Renal pelvis (tissue), 3 donors: Measurements from ENCODE around the gene OR52N4. TPM values are rescaled to one million over a fixed set of nuclear protein-coding genes. Genes with fewer than 3 reads are reported as not detected.

Experiments
- polyA plus RNA-seq, 3 donors: library from polyadenylated mRNA; unstranded; fragments of 120-200 nt; gene quantifications; one replicate each; pipeline ENCODE4 v1.2.1, GENCODE V29; 2013; ENCODE audit not compliant: insufficient read length in 3 of 3

The OR52N4 gene
- polyA plus RNA-seq, 3 donors = not detected

Other genes with a start within 250 kb of the OR52N4 start
- not detected for gene UBQLN3, start 244.3 kb upstream of the OR52N4 start, polyA plus RNA-seq
- gene UBQLNL, start 237.5 kb upstream of the OR52N4 start, polyA plus RNA-seq = 1 to 10 TPM in 2 of 3 donors, under 1 TPM in 1; 0.51 to 1.2 (median 1.1) TPM
- under 1 TPM in 1 of 3 donors, not detected in 2; 0.17 TPM for gene OR52H1, start 205.7 kb upstream of the OR52N4 start, polyA plus RNA-seq
- gene OR52B6, start 173.4 kb upstream of the OR52N4 start, polyA plus RNA-seq = not detected
- gene TRIM6, start 157.6 kb upstream of the OR52N4 start, polyA plus RNA-seq = 10 to 100 TPM; 20.0 to 38.2 (median 27.1) TPM
- 1 to 10 TPM; 6.7 to 9.0 (median 7.9) TPM for gene TRIM34, start 129.2 kb upstream of the OR52N4 start, polyA plus RNA-seq
- gene TRIM5, start 69.2 kb upstream of the OR52N4 start, polyA plus RNA-seq = 10 to 100 TPM; 34.1 to 51.7 (median 43.5) TPM
- 10 to 100 TPM in 1 of 3 donors, 1 to 10 TPM in 2; 5.3 to 10.8 (median 7.7) TPM for gene TRIM22, start 64.5 kb upstream of the OR52N4 start, polyA plus RNA-seq
- not detected for gene OR56B1, start 17.8 kb upstream of the OR52N4 start, polyA plus RNA-seq
- not detected for gene OR52N5, start 29.1 kb downstream of the OR52N4 start, polyA plus RNA-seq
- gene OR52N1, start 37.0 kb downstream of the OR52N4 start, polyA plus RNA-seq = not detected
- not detected for gene OR52N2, start 54.7 kb downstream of the OR52N4 start, polyA plus RNA-seq
- gene OR52E6, start 87.7 kb downstream of the OR52N4 start, polyA plus RNA-seq = not detected
- not detected for gene OR52E8, start 103.4 kb downstream of the OR52N4 start, polyA plus RNA-seq
- gene OR52E4, start 126.4 kb downstream of the OR52N4 start, polyA plus RNA-seq = not detected
- not detected for gene OR52E5, start 139.0 kb downstream of the OR52N4 start, polyA plus RNA-seq
- not detected for gene OR56A3, start 188.0 kb downstream of the OR52N4 start, polyA plus RNA-seq
- not detected for gene OR56A5, start 214.3 kb downstream of the OR52N4 start, polyA plus RNA-seq
- gene OR52L1, start 232.7 kb downstream of the OR52N4 start, polyA plus RNA-seq = not detected